HepG2 (cell line): Measurements from ENCODE around the gene NACC2. TPM values are rescaled to one million over a fixed set of nuclear protein-coding genes. Genes with fewer than 3 reads are reported as not detected.

Experiments used
- ARID5B ChIP-seq: IDR thresholded peaks from 2 replicates; pipeline ENCODE4 v1.4.0; 2020; ENCODE audit warnings: mild to moderate bottlenecking, missing genetic modification reagents
- CC2D1A ChIP-seq: sonication (generic); formaldehyde crosslinking; IDR thresholded peaks from 2 replicates; pipeline ENCODE4 v1.8.1; 2023; ENCODE audit warnings: mild to moderate bottlenecking, missing genetic modification reagents
- CREBL2 ChIP-seq: sonication (generic); formaldehyde crosslinking; IDR thresholded peaks from 2 replicates; pipeline ENCODE4 v1.8.1; 2023; ENCODE audit warnings: missing genetic modification reagents, mild to moderate bottlenecking, borderline replicate concordance
- GMEB1 ChIP-seq: sonication (generic); formaldehyde crosslinking; IDR thresholded peaks from 2 replicates; pipeline ENCODE4 v1.5.1; 2020; ENCODE audit warnings: missing genetic modification reagents, mild to moderate bottlenecking, borderline replicate concordance
- HMGXB3 ChIP-seq: sonication (generic); formaldehyde crosslinking; IDR thresholded peaks from 2 replicates; pipeline ENCODE4 v1.4.0; 2020; ENCODE audit warnings: missing genetic modification reagents, borderline replicate concordance
- ISX ChIP-seq: sonication (generic); formaldehyde crosslinking; conservative IDR thresholded peaks from 2 replicates; pipeline ENCODE4 v1.5.0; 2020; ENCODE audit warnings: missing genetic modification reagents
- KDM1A ChIP-seq: IDR thresholded peaks from 2 replicates; pipeline ENCODE4 v1.6.1; 2016; ENCODE audit warnings: missing compliant biosample characterization
- KMT2A ChIP-seq: sonication (generic); formaldehyde crosslinking; IDR thresholded peaks from 2 replicates; pipeline ENCODE4 v1.4.0; 2020; ENCODE audit warnings: missing genetic modification reagents
- NFKBIZ ChIP-seq: IDR thresholded peaks from 2 replicates; pipeline ENCODE4 v1.6.1; 2018; ENCODE audit warnings: missing genetic modification reagents, missing compliant biosample characterization
- NKX3-1 ChIP-seq: sonication (generic); formaldehyde crosslinking; IDR thresholded peaks from 2 replicates; pipeline ENCODE4 v1.5.0; 2020; ENCODE audit warnings: missing genetic modification reagents
- POLR2G ChIP-seq: fragments of 200-400 bp; formaldehyde crosslinking; IDR thresholded peaks from 2 replicates; pipeline ENCODE4 v1.6.1; 2018; ENCODE audit warnings: mild to moderate bottlenecking, low read depth, low read length, moderate library complexity
- RFX1 ChIP-seq: fragments of 450-650 bp; IDR thresholded peaks from 2 replicates; pipeline ENCODE4 v1.6.1; 2017
- THRA ChIP-seq: sonication (generic); formaldehyde crosslinking; IDR thresholded peaks from 2 replicates; pipeline ENCODE4 v1.4.0; 2020; ENCODE audit warnings: missing genetic modification reagents, borderline replicate concordance
- ZFP41 ChIP-seq: sonication (generic); formaldehyde crosslinking; IDR thresholded peaks from 2 replicates; pipeline ENCODE4 v1.4.0; 2020; ENCODE audit warnings: mild to moderate bottlenecking, missing genetic modification reagents, borderline replicate concordance
- ZNF263 ChIP-seq: sonication (generic); formaldehyde crosslinking; IDR thresholded peaks from 2 replicates; pipeline ENCODE4 v1.4.0; 2020; ENCODE audit warnings: missing genetic modification reagents
- ZNF331 ChIP-seq: sonication (generic); formaldehyde crosslinking; IDR thresholded peaks from 2 replicates; pipeline ENCODE4 v1.4.0; 2020; ENCODE audit warnings: missing genetic modification reagents
- ZNF616 ChIP-seq: sonication (generic); formaldehyde crosslinking; IDR thresholded peaks from 2 replicates; pipeline ENCODE4 v1.5.0; 2020; ENCODE audit warnings: low read depth, mild to moderate bottlenecking, missing genetic modification reagents
- ZNF709 ChIP-seq: sonication (generic); formaldehyde crosslinking; IDR thresholded peaks from 2 replicates; pipeline ENCODE4 v1.5.0; 2020; ENCODE audit warnings: mild to moderate bottlenecking, missing genetic modification reagents
- polyA plus RNA-seq, 8 experiments: library from polyadenylated mRNA; depleted of rRNA in 3 of 8; stranded (reverse) in 7 of 8; unstranded in 1 of 8; fragments of >200 nt; fragmentation: Illumina TruSeq in 4 of 8; extraction: Trizol in 4 of 8; gene quantifications; 2 replicates each; pipeline versions ENCODE4 v1.2.1 to v1.2.3, GENCODE V29; 2011 to 2016; ENCODE audit warnings: low read depth in 4 of 8, missing spikeins in 1 of 8, mixed read lengths in 1 of 8; ENCODE audit not compliant: insufficient read depth in 1 of 8
- total RNA-seq, 5 experiments: library from RNA; depleted of rRNA; stranded (reverse); fragments of >200 nt; fragmentation: Illumina TruSeq; extraction: Trizol; gene quantifications; 2 replicates each; pipeline ENCODE4 v1.2.3, GENCODE V29; 2016; ENCODE audit warnings: low read depth in 1 of 5

The NACC2 gene
- total and polyA plus RNA-seq, 2 of the 13 experiments (the other 11 are each of a cell fraction or from before 2014, with no cell fraction given) = 5.9 to 12.3 TPM

GRCh38 chr9:136011703-136012496 is 83.2 kb downstream of the NACC2 start (continued):
- TF ChIP-seq ARID5B (CRISPR knock-in tag) = peak; percentile 91
- TF ChIP-seq CREBL2 (CRISPR knock-in tag) = peak; percentile 91; the same call in 1 of the 2 replicates
- 0 out of 2 replicates have a peak, but pooled peaks have one; percentile 6 for TF ChIP-seq KDM1A (CRISPR knock-in tag)
- no peak for TF ChIP-seq RFX1
- TF ChIP-seq POLR2G = peak; percentile 72
- TF ChIP-seq ISX (CRISPR knock-in tag) = no peak
- TF ChIP-seq ZNF709 (CRISPR knock-in tag) = peak; percentile 91
- no peak for TF ChIP-seq CC2D1A (CRISPR knock-in tag)
- 0 out of 2 replicates have a peak, but pooled peaks have one; percentile 27 for TF ChIP-seq ZFP41 (CRISPR knock-in tag)
- peak; percentile 87; the same call in 1 of the 2 replicates for TF ChIP-seq ZNF331
- 0 out of 2 replicates have a peak, but pooled peaks have one; percentile 28 for TF ChIP-seq NKX3-1 (CRISPR knock-in tag)
- peak; percentile 64 for TF ChIP-seq KMT2A (CRISPR knock-in tag)
- peak; percentile 87 for TF ChIP-seq ZNF263 (CRISPR knock-in tag)
- TF ChIP-seq GMEB1 (CRISPR knock-in tag) = peak; percentile 84
- peak; percentile 94 for TF ChIP-seq NFKBIZ (CRISPR knock-in tag)
- peak; percentile 91 for TF ChIP-seq HMGXB3
- TF ChIP-seq THRA (CRISPR knock-in tag) = no peak; the same call in 1 of the 2 replicates
- peak; percentile 88 for TF ChIP-seq ZNF616 (CRISPR knock-in tag)
